Endothelial cell of umbilical vein (primary cell): ENCODE measurements around the gene ASGR1. TPM values are rescaled to one million over a fixed set of nuclear protein-coding genes. Genes with fewer than 3 reads are reported as not detected.
A peak's percentile ranks its signal among the peaks of the same experiment; 100 is the strongest.

Experiments used
- BruUV-seq: library from RNA; stranded (reverse); fragments of 400-500 nt; replicated peaks from 2 replicates; lab custom pipeline; 2021; lab: Mats Ljungman, UMichigan
- CTCF ChIA-PET: fragments of 300-600, 350-600 bp; sonication (Branson Sonifier 250); formaldehyde crosslinking; loops from one replicate; lab custom pipeline; 2021; ENCODE audit warnings: antibody characterized with exemption, inconsistent platforms; lab: Charles Lee
- POLR2A ChIA-PET: fragments of 300-600, 350-600 bp; sonication (Branson Sonifier 250); formaldehyde crosslinking; loops from one replicate; lab custom pipeline; 2021; ENCODE audit warnings: antibody characterized with exemption, inconsistent platforms; lab: Charles Lee
- DNase-seq: peaks from one replicate; pipeline ENCODE4 v3.0.0-alpha.2; 2011; ENCODE audit warnings: low read depth, low spot score
- FAIRE-seq: peaks from 2 replicates; lab custom pipeline; 2011; peaks lifted over from hg19 to GRCh38; lab: Jason Lieb, UNC
- H2AFZ ChIP-seq: 2 replicates; pipeline ENCODE4 v1.6.0; 2012; ENCODE audit warnings: low read depth, low read length, control low read depth, inconsistent platforms
- H3K27ac ChIP-seq: 2 replicates; pipeline ENCODE4 v1.5.1; 2011; ENCODE audit warnings: low read depth, mild to moderate bottlenecking, control low read depth, low read length, moderate library complexity; ENCODE audit not compliant: insufficient read depth
- H3K27me3 ChIP-seq, 2 experiments: 2 replicates each; pipeline versions ENCODE4 v1.6.0 to v1.6.1; 2011; ENCODE audit warnings: low read length in 2 of 2, mixed read lengths in 1 of 2; ENCODE audit not compliant: control insufficient read depth in 2 of 2, insufficient read depth in 2 of 2
- H3K36me3 ChIP-seq, 2 experiments: 2 replicates in 1 of 2; 3 replicates in 1 of 2; pipeline ENCODE4 v1.5.1; 2011; ENCODE audit warnings: low read length in 2 of 2, mild to moderate bottlenecking in 1 of 2, moderate library complexity in 1 of 2; ENCODE audit not compliant: control insufficient read depth in 2 of 2, insufficient read depth in 2 of 2; ENCODE audit errors: extremely low read depth in 1 of 2
- H3K4me1 ChIP-seq: 3 replicates; pipeline ENCODE4 v1.5.1; 2011; ENCODE audit warnings: mild to moderate bottlenecking, low read length; ENCODE audit not compliant: control insufficient read depth, insufficient read depth; ENCODE audit errors: extremely low read depth
- H3K4me2 ChIP-seq: 2 replicates; pipeline ENCODE4 v1.6.1; 2011; ENCODE audit warnings: low read length, control low read depth, mixed read lengths; ENCODE audit not compliant: insufficient read depth
- H3K4me3 ChIP-seq, 3 experiments: fragments of 200-600 bp in 1 of 3; sonication (generic), shearing (Covaris generic) in 1 of 3; replicated peaks in 1 of 3; 2 replicates each; pipeline ENCODE4 v1.5.1; 2011 to 2016; ENCODE audit warnings: control low read depth in 3 of 3, low read length in 3 of 3, mild to moderate bottlenecking in 2 of 3, inconsistent platforms in 1 of 3, low read depth in 1 of 3, moderate library complexity in 1 of 3; ENCODE audit not compliant: insufficient read depth in 1 of 3
- H3K79me2 ChIP-seq: 2 replicates; pipeline ENCODE4 v1.6.0; 2012; ENCODE audit warnings: low read length, inconsistent platforms; ENCODE audit not compliant: control insufficient read depth, insufficient read depth
- H3K9ac ChIP-seq: replicated peaks from 2 replicates; pipeline ENCODE3; 2011; ENCODE audit warnings: low read length, control low read depth; ENCODE audit not compliant: insufficient read depth; ENCODE audit errors: extremely low read depth
- H3K9me1 ChIP-seq: replicated peaks from 3 replicates; pipeline ENCODE4 v1.6.0; 2011; ENCODE audit warnings: mild to moderate bottlenecking, low read length; ENCODE audit not compliant: control insufficient read depth, insufficient read depth; ENCODE audit errors: extremely low read depth
- H3K9me3 ChIP-seq: replicated peaks from 2 replicates; pipeline ENCODE4 v1.5.1; 2012; ENCODE audit warnings: low read length, inconsistent platforms; ENCODE audit not compliant: control insufficient read depth, insufficient read depth
- H4K20me1 ChIP-seq: replicated peaks from 2 replicates; pipeline ENCODE3; 2011; ENCODE audit warnings: mild to moderate bottlenecking, low read length; ENCODE audit not compliant: control insufficient read depth, insufficient read depth; ENCODE audit errors: extremely low read depth
- EZH2 ChIP-seq: IDR thresholded peaks from 2 replicates; pipeline ENCODE4 v1.6.1; 2012; ENCODE audit warnings: borderline replicate concordance, low read depth, mild to moderate bottlenecking, moderate library complexity, low read length, inconsistent platforms; ENCODE audit not compliant: severe bottlenecking
- FOS ChIP-seq: IDR thresholded peaks from 2 replicates; pipeline ENCODE4 v1.6.1; 2011; ENCODE audit warnings: mild to moderate bottlenecking, low read length, moderate library complexity, borderline replicate concordance; ENCODE audit not compliant: insufficient read depth
- GATA2 ChIP-seq: IDR thresholded peaks from 2 replicates; pipeline ENCODE4 v1.7.0; 2011; ENCODE audit warnings: low read depth, mild to moderate bottlenecking, moderate library complexity, mixed read lengths, low read length; ENCODE audit not compliant: insufficient read length, insufficient read depth
- JUN ChIP-seq: IDR thresholded peaks from 2 replicates; pipeline ENCODE4 v1.6.1; 2011; ENCODE audit warnings: borderline replicate concordance, low read depth; ENCODE audit not compliant: insufficient read length, insufficient read depth
- MYC ChIP-seq: IDR thresholded peaks from one replicate; pipeline ENCODE4 v1.6.1; 2011; ENCODE audit warnings: mild to moderate bottlenecking, low read depth, low read length
- POLR2A ChIP-seq: IDR thresholded peaks from 2 replicates; pipeline ENCODE4 v1.6.1; 2012; ENCODE audit warnings: low read depth, mild to moderate bottlenecking, control low read depth, low read length
- POLR2AphosphoS5 ChIP-seq: IDR thresholded peaks from 2 replicates; pipeline ENCODE4 v1.6.1; 2012; ENCODE audit warnings: low read depth, mild to moderate bottlenecking, control low read depth, low read length, moderate library complexity; ENCODE audit not compliant: insufficient read depth
- dilution Hi-C: fragments of 300-500 bp; cut with MboI; formaldehyde crosslinking; loops from one replicate; pipeline ENCODE4 v1.15.0; 2019; ENCODE audit warnings: low sequenced_read_pairs; ENCODE audit not compliant: extremely low pct_ligation_motif_present
- intact Hi-C: fragments of 100-400 bp; cut with micrococcal nuclease; formaldehyde crosslinking; loops from one replicate; pipeline ENCODE4 v1.10.0; 2022
- polyA plus RNA-seq, 4 experiments: library from polyadenylated mRNA; depleted of rRNA in 3 of 4; stranded (reverse) in 3 of 4; unstranded in 1 of 4; fragments of >200 nt; gene quantifications; 2 replicates each; pipeline versions ENCODE4 v1.2.1 to v1.2.3, GENCODE V29; 2011 to 2012; ENCODE audit warnings: missing spikeins in 1 of 4
- total RNA-seq: library from RNA; stranded (reverse); gene quantifications from 2 replicates; pipeline ENCODE4 v1.2.3, GENCODE V29; 2021
- TF ChIP-seq, protein P1 (sequence below): IDR thresholded peaks from 2 replicates; pipeline ENCODE4 v1.6.1; 2011; ENCODE audit not compliant: insufficient read depth, insufficient read length
- TF ChIP-seq, protein P2 (sequence below), 2 donors: IDR thresholded peaks; 1 replicate in 1 of 2; 2 replicates in 1 of 2; pipeline ENCODE4 v1.5.1; 2011; ENCODE audit warnings: low read length in 2 of 2, mild to moderate bottlenecking in 2 of 2, moderate library complexity in 2 of 2, control low read depth in 1 of 2, inconsistent platforms in 1 of 2, low read depth in 1 of 2; ENCODE audit not compliant: insufficient read depth in 1 of 2; ENCODE audit errors: extremely low read depth in 1 of 2

Gene ASGR1
- total and polyA plus RNA-seq, 2 donors (not counting 3 experiments of a cell fraction or from before 2014, with no cell fraction given): 10.2 to 12.5 TPM

GRCh38 chr17:7219812-7220592 lies 40.8 kb upstream of the ASGR1 start, which contains the start of the genes ACADVL and DLG4:
ACADVL (plus strand) TSS chr17:7219938; CDS start chr17:7219985, 47 bp downstream.
DLG4 (minus strand) TSS chr17:7219836.
- Histone ChIP-seq H3K79me2 (peaks cover 11% of the 10 kb centered on the region), H3K4me2 (peak within 1 kb of the TSS; percentile 65), H3K9me3 (no peaks in the 10 kb centered on the region), H3K9me1 (no peaks in the 10 kb centered on the region), H3K4me1 (peaks cover 29% of the 10 kb centered on the region), H3K27me3 (no peaks in the 10 kb centered on the region), H3K9ac (peak within 1 kb of the TSS; percentile 72), H3K4me3 (peak within 1 kb of the TSS; percentile 51 to 69 (median 61)), H2AFZ (peak within 1 kb of the TSS; percentile 46), H4K20me1 (no peaks in the 10 kb centered on the region), H3K27ac (peak within 1 kb of the TSS; percentile 71), H3K36me3 (peaks cover 15 to 30% of the 10 kb centered on the region in 2 experiments)
- BruUV-seq: TSS peak; percentile 19
- ChIA-PET CTCF (interaction anchor here (0.6 to 4.5 kb wide), 17 partner anchors 10 to 174 kb away, joined by 3 to 94 read pairs (median 4); partner anchors contain the start of genes DVL2, GABARAP, GPS2 and PHF23), POLR2A (interaction anchor here (0.8 to 1.3 kb wide), 2 partner anchors 13 to 174 kb away, joined by 3 to 6 read pairs; no protein-coding TSS in a partner anchor)
- FAIRE-seq: peak; percentile 85
- DNase-seq: peak; percentile 85
- TF ChIP-seq, protein P1, sequence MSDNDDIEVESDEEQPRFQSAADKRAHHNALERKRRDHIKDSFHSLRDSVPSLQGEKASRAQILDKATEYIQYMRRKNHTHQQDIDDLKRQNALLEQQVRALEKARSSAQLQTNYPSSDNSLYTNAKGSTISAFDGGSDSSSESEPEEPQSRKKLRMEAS: peak; percentile 30
- TF ChIP-seq POLR2AphosphoS5: peak; percentile 93
- TF ChIP-seq, protein P2, sequence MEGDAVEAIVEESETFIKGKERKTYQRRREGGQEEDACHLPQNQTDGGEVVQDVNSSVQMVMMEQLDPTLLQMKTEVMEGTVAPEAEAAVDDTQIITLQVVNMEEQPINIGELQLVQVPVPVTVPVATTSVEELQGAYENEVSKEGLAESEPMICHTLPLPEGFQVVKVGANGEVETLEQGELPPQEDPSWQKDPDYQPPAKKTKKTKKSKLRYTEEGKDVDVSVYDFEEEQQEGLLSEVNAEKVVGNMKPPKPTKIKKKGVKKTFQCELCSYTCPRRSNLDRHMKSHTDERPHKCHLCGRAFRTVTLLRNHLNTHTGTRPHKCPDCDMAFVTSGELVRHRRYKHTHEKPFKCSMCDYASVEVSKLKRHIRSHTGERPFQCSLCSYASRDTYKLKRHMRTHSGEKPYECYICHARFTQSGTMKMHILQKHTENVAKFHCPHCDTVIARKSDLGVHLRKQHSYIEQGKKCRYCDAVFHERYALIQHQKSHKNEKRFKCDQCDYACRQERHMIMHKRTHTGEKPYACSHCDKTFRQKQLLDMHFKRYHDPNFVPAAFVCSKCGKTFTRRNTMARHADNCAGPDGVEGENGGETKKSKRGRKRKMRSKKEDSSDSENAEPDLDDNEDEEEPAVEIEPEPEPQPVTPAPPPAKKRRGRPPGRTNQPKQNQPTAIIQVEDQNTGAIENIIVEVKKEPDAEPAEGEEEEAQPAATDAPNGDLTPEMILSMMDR (IDR thresholded peaks at IDR 0.05; ENCODE audit: extremely low read depth in 1 of 2, insufficient read depth in 1 of 2, low read depth in 1 of 2, low read length in 2 of 2): no peak
- TF ChIP-seq JUN: no peak
- peak; percentile 83 for TF ChIP-seq POLR2A
- TF ChIP-seq FOS: peak; percentile 88
- no peak for TF ChIP-seq EZH2
- peak; percentile 3 for TF ChIP-seq MYC
- TF ChIP-seq GATA2: no peak
- intact Hi-C loops: loop anchor here (1.0 to 2.0 kb wide), 3 partner anchors 19 to 43 kb away; partner anchors contain the start of gene PHF23
- dilution Hi-C loops: no loop called here
